Inferior parietal cortex (tissue), 1 donor: ENCODE measurements around the gene ZNF660.
"Not testable (repeated sequence)": the region's sequence is repeated elsewhere in the genome, so short reads cannot be mapped to it uniquely, and the experiment has no call there.

Experiments used
- DNase-seq: peaks from one replicate; pipeline ENCODE4 v3.0.0-alpha.2; 2016; ENCODE audit errors: extremely low spot score

ZNF660 gene

GRCh38 chr3:44584646-44585501 is at the start of gene ZNF660:
ZNF660 (plus strand) TSS chr3:44584964; CDS start chr3:44594194, 9,230 bp downstream.
- peak; percentile 62 for DNase-seq

- no peak for DNase-seq
Observed at GRCh38 chr3:44535364-44535763, 49.4 kb upstream of the ZNF660 start.

GRCh38 chr3:44544811-44545210 is 40.0 kb upstream of the ZNF660 start:
- not testable (repeated sequence) for DNase-seq

GRCh38 chr3:44554626-44555592 is 29.9 kb upstream of the ZNF660 start, which contains the start of gene ZKSCAN7:
ZKSCAN7 (plus strand) TSS chr3:44555193; CDS start chr3:44557048, 1,855 bp downstream.
- peak; percentile 73 for DNase-seq

- no peak for DNase-seq
Observed at GRCh38 chr3:44555723-44556122, 29.0 kb upstream of the ZNF660 start.

GRCh38 chr3:44557074-44557473 is 27.7 kb upstream of the ZNF660 start:
- no peak for DNase-seq

GRCh38 chr3:44561076-44561475 is 23.7 kb upstream of the ZNF660 start:
- DNase-seq, result no peak

GRCh38 chr3:44562147-44562546 is 22.6 kb upstream of the ZNF660 start:
- no peak for DNase-seq

- no peak for DNase-seq
Observed at GRCh38 chr3:44568561-44568960, 16.2 kb upstream of the ZNF660 start.

- DNase-seq, result no peak
Observed at GRCh38 chr3:44571024-44571423, 13.7 kb upstream of the ZNF660 start.

GRCh38 chr3:44576613-44577012 is 8.2 kb upstream of the ZNF660 start:
- no peak for DNase-seq

- DNase-seq, result not testable (repeated sequence)
Observed at GRCh38 chr3:44577354-44577952, 7.3 kb upstream of the ZNF660 start.

GRCh38 chr3:44578316-44578715 is 6.4 kb upstream of the ZNF660 start:
- DNase-seq, result not testable (repeated sequence)

- DNase-seq, result not testable (repeated sequence)
Observed at GRCh38 chr3:44578924-44579515, 5.7 kb upstream of the ZNF660 start.

GRCh38 chr3:44579749-44580148 is 5.0 kb upstream of the ZNF660 start:
- not testable (repeated sequence) for DNase-seq

GRCh38 chr3:44580971-44581370 is 3.8 kb upstream of the ZNF660 start:
- not testable (repeated sequence) for DNase-seq

- DNase-seq, result no peak
Observed at GRCh38 chr3:44596621-44597020, 11.9 kb downstream of the ZNF660 start.

- DNase-seq, result no peak
Observed at GRCh38 chr3:44601749-44602148, 17.0 kb downstream of the ZNF660 start.

- DNase-seq, result no peak
Observed at GRCh38 chr3:44612678-44613077, 27.9 kb downstream of the ZNF660 start.

GRCh38 chr3:44624749-44625480 is 40.2 kb downstream of the ZNF660 start, which contains the start of gene ZNF197:
ZNF197 (plus strand) TSS chr3:44625036; CDS start chr3:44629155, 4,119 bp downstream.
- DNase-seq, result peak; percentile 93

GRCh38 chr3:44628716-44629115 is 44.0 kb downstream of the ZNF660 start:
- DNase-seq, result no peak
